IPS-11a (cell line): ENCODE results near the gene LETM1.

Experiments used
- H3K4me3 ChIP-seq: one replicate; pipeline ENCODE4 v1.5.1; 2013; ENCODE audit warnings: low read depth, low read length, control low read depth

Gene LETM1

DNA sequence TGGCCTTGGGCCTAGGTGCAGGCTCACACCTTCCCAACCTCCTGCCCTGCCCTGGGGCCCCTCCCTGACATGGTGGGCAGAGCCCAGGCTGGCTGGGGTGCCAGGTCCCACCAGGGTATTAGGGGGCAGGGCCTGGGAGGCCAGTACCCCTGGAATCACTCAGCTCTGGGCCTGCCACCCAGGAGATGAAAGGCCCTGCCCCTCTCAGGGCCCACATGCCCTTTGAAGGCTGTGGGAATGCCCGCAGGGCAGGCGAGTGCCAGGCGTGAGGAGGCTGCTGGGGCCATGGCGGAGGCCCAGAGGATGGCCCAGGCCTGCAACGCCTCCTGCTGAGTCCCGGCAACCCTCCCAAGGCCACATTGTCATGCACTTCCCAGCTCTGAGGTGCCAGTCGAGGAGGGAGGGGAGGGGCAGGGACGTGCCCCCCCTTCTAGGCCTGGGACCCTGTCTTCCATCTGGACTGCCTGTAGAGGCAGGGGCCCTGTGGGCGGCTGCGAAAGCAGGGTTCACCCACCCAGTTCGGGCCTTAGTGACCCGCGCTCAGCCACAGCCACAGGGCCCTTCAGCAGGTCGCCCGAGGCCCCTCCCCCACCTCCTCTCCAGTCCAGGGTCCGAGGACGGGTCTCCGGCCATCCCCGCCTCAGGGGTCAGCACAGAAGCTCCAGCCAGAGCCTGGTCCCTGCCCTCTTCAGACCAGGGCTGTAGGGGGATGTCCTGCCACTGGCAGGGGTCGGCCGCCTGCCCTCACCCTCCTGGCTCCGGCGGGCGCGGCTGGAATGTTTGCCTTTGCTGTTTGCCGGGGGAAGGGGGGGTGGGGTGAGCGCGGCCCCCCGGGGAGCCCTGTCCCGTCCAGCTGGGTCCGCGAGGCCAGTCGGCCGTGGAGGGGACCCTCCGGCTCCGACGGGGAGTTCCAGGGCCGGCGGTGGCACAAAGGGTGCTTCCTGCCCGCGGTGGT, 89.6 kb downstream of the LETM1 start:
- H3K4me3 ChIP-seq: no peak overlapping the region

DNA sequence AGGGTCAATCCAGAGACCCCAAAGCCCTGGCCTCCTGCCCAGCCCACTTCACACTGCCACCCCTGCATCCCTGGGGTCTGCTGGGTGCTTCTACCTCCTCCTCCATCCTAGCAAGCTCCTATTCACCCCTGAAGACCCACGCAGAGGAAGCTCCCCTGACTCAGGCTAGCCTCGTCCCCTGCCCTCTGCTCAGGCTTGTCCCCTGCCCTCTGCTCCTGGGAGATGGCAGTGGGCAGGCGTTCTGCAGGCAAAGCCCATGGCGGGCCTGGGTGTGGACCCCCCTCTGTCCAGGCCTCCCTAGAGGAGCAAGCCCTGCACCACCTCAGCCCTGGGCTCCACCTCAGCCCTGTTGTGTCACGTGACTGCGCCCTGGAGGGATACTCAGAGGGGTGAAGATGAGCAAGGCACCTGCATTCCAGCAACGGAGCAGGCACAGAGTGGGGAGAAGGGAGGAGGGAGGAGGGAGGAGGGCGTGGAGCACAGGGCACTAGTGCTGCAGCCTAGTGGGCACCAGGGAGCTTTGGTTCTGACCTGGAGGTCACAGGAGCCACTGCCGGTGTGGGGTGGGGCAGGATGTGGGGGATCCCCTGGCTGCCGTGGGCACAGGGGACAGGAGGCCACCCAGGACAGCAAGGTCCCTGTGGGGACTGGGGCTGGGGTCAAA, 90.4 kb downstream of the LETM1 start:
- no peak overlapping the region for H3K4me3 ChIP-seq

DNA sequence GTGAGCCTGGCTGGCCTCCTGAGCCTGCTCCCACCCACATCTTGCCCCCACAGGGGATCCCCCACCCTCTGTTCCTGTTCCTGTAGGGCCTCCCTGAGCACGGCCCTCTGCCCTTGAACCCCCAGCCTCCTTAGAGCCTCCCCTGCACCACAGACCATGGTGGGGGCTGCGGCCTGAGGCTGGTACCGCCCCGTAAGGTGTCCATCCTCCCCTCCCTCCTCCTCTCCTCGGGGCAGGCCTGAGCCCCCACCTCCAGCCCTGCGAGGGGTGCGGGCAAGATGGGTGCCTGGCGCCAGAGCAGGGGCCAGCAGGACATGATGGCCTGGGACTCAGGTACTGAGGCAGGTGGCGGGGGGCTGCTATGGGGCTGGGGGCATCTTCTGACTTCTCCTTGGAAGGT, 91.3 kb downstream of the LETM1 start:
- no peak overlapping the region for H3K4me3 ChIP-seq

GRCh38 chr4:1763550-1764080, 92.3 kb downstream of the LETM1 start:
- no peak overlapping the region for H3K4me3 ChIP-seq

DNA sequence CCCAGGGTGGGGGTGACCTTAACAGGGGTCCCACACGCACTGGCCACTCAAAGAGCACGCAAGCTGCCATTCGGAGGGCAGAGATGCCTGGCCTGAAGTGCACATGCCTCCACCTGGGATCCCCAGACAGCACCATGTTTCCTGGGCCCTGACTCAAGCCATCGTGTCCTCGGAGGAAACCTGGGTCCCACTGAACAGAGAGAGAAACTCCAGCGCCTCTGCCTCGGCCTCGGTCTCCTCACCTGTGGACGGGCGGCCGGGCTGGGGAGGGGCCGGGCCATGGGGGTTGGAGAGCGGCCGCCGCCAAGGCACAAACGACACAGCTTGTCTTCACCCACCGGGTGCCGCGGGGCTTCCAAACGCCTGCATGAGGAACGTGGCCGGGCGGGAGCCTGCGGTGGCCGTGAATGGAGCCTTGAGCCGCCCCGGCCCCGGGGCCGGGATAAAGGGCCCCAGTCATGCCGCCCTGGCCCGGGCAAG, 92.8 kb downstream of the LETM1 start:
- H3K4me3 ChIP-seq: no peak overlapping the region

DNA sequence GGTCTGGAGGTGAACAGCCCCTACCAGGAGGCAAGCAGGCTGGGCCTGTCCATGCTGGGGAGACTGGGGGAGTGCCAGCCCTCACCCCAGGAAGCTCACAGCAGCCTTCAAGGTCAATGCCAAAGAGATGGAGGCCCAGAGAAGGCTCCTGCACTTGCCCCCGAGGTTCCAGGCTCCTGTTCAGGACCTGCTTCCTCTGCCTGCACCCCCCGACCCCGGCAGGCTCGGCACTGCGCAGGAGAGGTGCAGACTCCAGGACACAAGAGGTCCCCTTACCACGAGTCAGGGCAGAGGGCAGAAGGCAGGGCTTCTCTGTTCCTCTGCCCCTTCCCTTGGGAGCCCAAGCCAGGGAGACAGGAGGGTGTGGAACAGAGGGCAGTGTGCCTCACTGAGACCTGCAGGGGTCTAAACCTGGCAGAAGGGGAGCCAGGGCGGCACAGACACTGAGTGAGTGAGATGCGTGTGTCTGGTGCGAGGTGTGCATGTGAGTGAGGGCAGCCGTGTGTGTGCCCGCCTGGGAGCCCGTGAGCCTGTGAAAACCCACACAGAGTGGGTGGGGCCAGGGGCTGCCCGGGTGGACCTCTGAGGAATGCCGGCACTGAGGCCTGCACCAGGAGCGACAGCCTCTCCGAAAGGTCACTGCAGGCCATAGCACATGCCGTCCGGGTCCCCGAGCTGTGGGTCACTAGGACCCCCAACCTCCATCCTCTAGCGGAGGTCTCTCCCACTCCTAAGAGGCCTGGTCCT, 93.5 kb downstream of the LETM1 start:
- H3K4me3 ChIP-seq: no peak overlapping the region
